Astrocyte (in vitro differentiated cells and primary cell): Measurements from ENCODE around the gene PLD4. TPM values are rescaled to one million over a fixed set of nuclear protein-coding genes. Genes with fewer than 3 reads are reported as not detected.

ENCODE experiments used
- DNase-seq: peaks from one replicate; pipeline ENCODE4 v3.0.0-alpha.2; 2010; ENCODE audit warnings: low read depth
- FAIRE-seq: peaks from 2 replicates; lab custom pipeline; 2011; peaks lifted over from hg19 to GRCh38; lab: Jason Lieb, UNC
- H2AFZ ChIP-seq: 2 replicates; pipeline ENCODE4 v1.6.0; 2012; ENCODE audit warnings: low read depth, low read length, inconsistent platforms
- H3K27ac ChIP-seq: 2 replicates; pipeline ENCODE4 v1.5.1; 2011; ENCODE audit warnings: low read depth, low read length, inconsistent platforms
- H3K27me3 ChIP-seq: 2 replicates; pipeline ENCODE4 v1.6.0; 2011; ENCODE audit warnings: low read length, inconsistent platforms; ENCODE audit not compliant: insufficient read depth
- H3K36me3 ChIP-seq: 2 replicates; pipeline ENCODE4 v1.5.1; 2011; ENCODE audit warnings: low read length, inconsistent platforms; ENCODE audit not compliant: insufficient read depth
- H3K4me1 ChIP-seq: 2 replicates; pipeline ENCODE4 v1.5.1; 2011; ENCODE audit warnings: low read length, inconsistent platforms; ENCODE audit not compliant: insufficient read depth
- H3K4me2 ChIP-seq: 2 replicates; pipeline ENCODE4 v1.6.0; 2012; ENCODE audit warnings: low read length, inconsistent platforms
- H3K4me3 ChIP-seq: 2 replicates; pipeline ENCODE4 v1.5.1; 2011; ENCODE audit warnings: low read depth, mild to moderate bottlenecking, low read length, inconsistent platforms; ENCODE audit not compliant: insufficient read depth
- H3K79me2 ChIP-seq: 2 replicates; pipeline ENCODE4 v1.6.0; 2012; ENCODE audit warnings: mild to moderate bottlenecking, low read length, inconsistent platforms; ENCODE audit not compliant: insufficient read depth
- H3K9ac ChIP-seq: 2 replicates; pipeline ENCODE4 v1.6.0; 2012; ENCODE audit warnings: mild to moderate bottlenecking, low read length, inconsistent platforms
- H3K9me3 ChIP-seq: 2 replicates; pipeline ENCODE4 v1.5.1; 2012; ENCODE audit warnings: low read depth, mild to moderate bottlenecking, low read length, inconsistent platforms; ENCODE audit not compliant: insufficient read depth
- H4K20me1 ChIP-seq: 2 replicates; pipeline ENCODE4 v1.6.0; 2012; ENCODE audit warnings: low read length, inconsistent platforms; ENCODE audit not compliant: insufficient read depth
- H3K27ac Mint-ChIP-seq: one replicate; pipeline ENCODE4 v1.8.0; 2021; ENCODE audit warnings: mild to moderate bottlenecking, mixed read lengths; ENCODE audit not compliant: unreplicated experiment
- H3K27me3 Mint-ChIP-seq: one replicate; pipeline ENCODE4 v1.8.0; 2021; ENCODE audit warnings: low read depth, mixed read lengths; ENCODE audit not compliant: unreplicated experiment
- H3K36me3 Mint-ChIP-seq: one replicate; pipeline ENCODE4 v1.8.0; 2021; ENCODE audit warnings: low read depth, mixed read lengths; ENCODE audit not compliant: unreplicated experiment
- H3K4me1 Mint-ChIP-seq: one replicate; pipeline ENCODE4 v1.8.0; 2021; ENCODE audit warnings: low read depth, mixed read lengths; ENCODE audit not compliant: unreplicated experiment
- H3K4me3 Mint-ChIP-seq: one replicate; pipeline ENCODE4 v1.8.0; 2021; ENCODE audit warnings: mild to moderate bottlenecking, moderate library complexity, mixed read lengths; ENCODE audit not compliant: unreplicated experiment
- H3K9me3 Mint-ChIP-seq: one replicate; pipeline ENCODE4 v1.8.0; 2021; ENCODE audit warnings: mild to moderate bottlenecking, mixed read lengths; ENCODE audit not compliant: unreplicated experiment
- CTCF ChIP-seq: IDR thresholded peaks from 2 replicates; pipeline ENCODE4 v1.5.1; 2011; ENCODE audit warnings: low read depth, mild to moderate bottlenecking, inconsistent platforms, low read length, moderate library complexity; ENCODE audit not compliant: insufficient read depth
- EZH2 ChIP-seq: IDR thresholded peaks from 2 replicates; pipeline ENCODE4 v1.6.1; 2012; ENCODE audit warnings: mild to moderate bottlenecking, low read length, inconsistent platforms; ENCODE audit not compliant: insufficient read depth
- total RNA-seq: library from RNA; stranded (reverse); gene quantifications from 2 replicates; pipeline ENCODE4 v1.2.1, GENCODE V29; 2021

PLD4 gene
- total RNA-seq, 1 donor from 2014 or later, result 0.14 TPM

- Mint-ChIP-seq H3K9me3 (peaks cover 4% of the 10 kb centered on the region), H3K27me3 (peaks cover 56% of the 10 kb centered on the region), H3K4me1 (no peaks in the 10 kb centered on the region), H3K36me3 (peaks cover 1% of the 10 kb centered on the region), H3K27ac (no peak overlapping the region), H3K4me3 (no peak overlapping the region)
- Histone ChIP-seq H3K9ac (no peak overlapping the region), H3K27ac (no peak overlapping the region), H2AFZ (peak overlapping the region; percentile 47), H4K20me1 (no peaks in the 10 kb centered on the region), H3K4me1 (peaks cover 6% of the 10 kb centered on the region), H3K36me3 (no peaks in the 10 kb centered on the region), H3K9me3 (no peaks in the 10 kb centered on the region), H3K79me2 (no peaks in the 10 kb centered on the region), H3K4me3 (no peak overlapping the region), H3K27me3 (peaks cover 28% of the 10 kb centered on the region), H3K4me2 (peak overlapping the region; percentile 81)
- no peak for FAIRE-seq
- DNase-seq, result no peak
- TF ChIP-seq EZH2 (peak; percentile 96), CTCF (no peak)
Observed at GRCh38 chr14:104931771-104932675, 7.3 kb downstream of the PLD4 start.

GRCh38 chr14:104932676-104933631 lies 8.3 kb downstream of the PLD4 start:
- peaks cover 28% of the 10 kb centered on the region for H3K27me3 ChIP-seq
- Mint-ChIP-seq H3K4me1 (no peaks in the 10 kb centered on the region), H3K27me3 (peaks cover 62% of the 10 kb centered on the region), H3K36me3 (peaks cover 3% of the 10 kb centered on the region), H3K27ac (no peak overlapping the region), H3K4me3 (no peak overlapping the region), H3K9me3 (peaks cover 4% of the 10 kb centered on the region)
- peak; percentile 96 for TF ChIP-seq EZH2
- TF ChIP-seq CTCF, result peak; percentile 17
- H3K27ac ChIP-seq, result no peak overlapping the region
- peak overlapping the region; percentile 81 for H3K4me2 ChIP-seq
- DNase-seq, result peak; percentile 33
- H3K79me2 ChIP-seq, result no peaks in the 10 kb centered on the region
- peak overlapping the region; percentile 47 for H2AFZ ChIP-seq
- peak overlapping the region; percentile 23 for H3K4me3 ChIP-seq
- H3K4me1 ChIP-seq, result peaks cover 6% of the 10 kb centered on the region
- FAIRE-seq, result no peak
- no peaks in the 10 kb centered on the region for H3K36me3 ChIP-seq
- peak overlapping the region; percentile 48 for H3K9ac ChIP-seq
- H3K9me3 ChIP-seq, result no peaks in the 10 kb centered on the region
- no peaks in the 10 kb centered on the region for H4K20me1 ChIP-seq
